SU-DHL-6 (cell line): ENCODE data around the gene BCL2.

Source experiments
- H2AFZ ChIP-seq: fragments of 200-600 bp; sonication (generic); 2 replicates; pipeline ENCODE4 v1.6.1; 2014; ENCODE audit warnings: low read depth, mild to moderate bottlenecking, moderate library complexity, mixed read lengths, antibody characterized with exemption, low read length; ENCODE audit not compliant: severe bottlenecking
- H3F3A ChIP-seq: fragments of 200-600 bp; shearing (Covaris generic); 2 replicates; pipeline ENCODE4 v1.6.0; 2016; ENCODE audit warnings: antibody characterized with exemption, mild to moderate bottlenecking; ENCODE audit not compliant: insufficient read depth
- H3K27ac ChIP-seq: fragments of 200-600 bp; sonication (generic); 2 replicates; pipeline ENCODE4 v1.5.1; 2016; ENCODE audit warnings: low read depth, mild to moderate bottlenecking, low read length, moderate library complexity, mixed read lengths
- H3K27me3 ChIP-seq: fragments of 200-600 bp; sonication (generic), shearing (Covaris generic); 2 replicates; pipeline ENCODE4 v1.6.0; 2014; ENCODE audit warnings: mild to moderate bottlenecking, low read length
- H3K36me3 ChIP-seq: fragments of 200-600 bp; sonication (generic); 2 replicates; pipeline ENCODE4 v1.6.1; 2014; ENCODE audit warnings: mild to moderate bottlenecking, low read length, mixed read lengths
- H3K4me2 ChIP-seq: fragments of 300-600, 200-600 bp; shearing (Covaris generic), sonication (generic); 2 replicates; pipeline ENCODE4 v1.6.0; 2014; ENCODE audit warnings: low read length, low read depth, mild to moderate bottlenecking; ENCODE audit not compliant: poor library complexity, severe bottlenecking
- H3K4me3 ChIP-seq: fragments of 200-600 bp; sonication (generic); 2 replicates; pipeline ENCODE4 v1.5.1; 2014; ENCODE audit warnings: antibody characterized with exemption, low read length, mild to moderate bottlenecking, mixed read lengths; ENCODE audit not compliant: insufficient read depth, poor library complexity, severe bottlenecking
- H3K79me2 ChIP-seq: fragments of 200-600 bp; sonication (generic); 2 replicates; pipeline ENCODE4 v1.6.1; 2014; ENCODE audit warnings: mild to moderate bottlenecking, low read length, moderate library complexity; ENCODE audit not compliant: insufficient read depth
- H3K9ac ChIP-seq: fragments of 200-600 bp; sonication (generic); 2 replicates; pipeline ENCODE4 v1.7.0; 2014; ENCODE audit warnings: mild to moderate bottlenecking, low read length
- H3K9me2 ChIP-seq: fragments of 200-600 bp; sonication (generic); replicated peaks from 2 replicates; pipeline ENCODE4 v1.6.1; 2014; ENCODE audit warnings: low read length; ENCODE audit not compliant: insufficient read depth
- H3K9me3 ChIP-seq: fragments of 200-600 bp; sonication (generic); 2 replicates; pipeline ENCODE4 v1.6.1; 2014; ENCODE audit warnings: low read length, mixed read lengths; ENCODE audit not compliant: insufficient read depth
- H4K20me1 ChIP-seq: fragments of 200-600 bp; sonication (generic); 2 replicates; pipeline ENCODE4 v1.6.1; 2014; ENCODE audit warnings: low read depth, mild to moderate bottlenecking, antibody characterized with exemption, low read length, moderate library complexity, mixed read lengths
- CTCF ChIP-seq: fragments of 200-600 bp; sonication (generic); IDR thresholded peaks from one replicate; pipeline ENCODE4 v1.5.1; 2017; ENCODE audit warnings: antibody characterized with exemption, mild to moderate bottlenecking, low read length, moderate library complexity; ENCODE audit not compliant: insufficient read depth, poor library complexity, severe bottlenecking
- EZH2phosphoT487 ChIP-seq: fragments of 200-600 bp; sonication (generic), shearing (Covaris generic); conservative IDR thresholded peaks from 2 replicates; pipeline ENCODE4 v1.6.1; 2018; ENCODE audit warnings: mild to moderate bottlenecking, antibody characterized with exemption, low read length, moderate library complexity, mixed read lengths

The BCL2 gene

GRCh38 chr18:63253428-63254372, 65.9 kb downstream of the BCL2 start:
- H3K27ac ChIP-seq, result no peak overlapping the region
- no peak overlapping the region for H2AFZ ChIP-seq
- no peak overlapping the region for H3K9ac ChIP-seq
- H3K9me2 ChIP-seq, result no peaks in the 10 kb centered on the region
- H3K9me3 ChIP-seq, result no peaks in the 10 kb centered on the region
- peaks cover 10% of the 10 kb centered on the region; the same call in 1 of the 2 replicates for H4K20me1 ChIP-seq
- peaks cover 87% of the 10 kb centered on the region for H3K79me2 ChIP-seq
- H3K36me3 ChIP-seq, result peaks cover 25% of the 10 kb centered on the region; the same call in 1 of the 2 replicates
- no peaks in the 10 kb centered on the region for H3K27me3 ChIP-seq
- no peak for TF ChIP-seq EZH2phosphoT487
- TF ChIP-seq CTCF, result no peak
- no peak overlapping the region for H3K4me3 ChIP-seq
- peaks cover 21% of the 10 kb centered on the region; the same call in 1 of the 2 replicates for H3F3A ChIP-seq
- no peak overlapping the region for H3K4me2 ChIP-seq

- H3K9ac ChIP-seq, result no peak overlapping the region
- H2AFZ ChIP-seq, result no peak overlapping the region
- peaks cover 22% of the 10 kb centered on the region; the same call in 1 of the 2 replicates for H3K36me3 ChIP-seq
Measured at GRCh38 chr18:63253014-63253413, 66.6 kb downstream of the BCL2 start.

GRCh38 chr18:63249771-63250170, 69.8 kb downstream of the BCL2 start:
- H2AFZ ChIP-seq, result no peak overlapping the region
- no peak overlapping the region for H3K4me3 ChIP-seq
- no peak overlapping the region for H3K27ac ChIP-seq
- peaks cover 13% of the 10 kb centered on the region; the same call in 1 of the 2 replicates for H3K36me3 ChIP-seq
- H3K9ac ChIP-seq, result no peak overlapping the region
- H3K27me3 ChIP-seq, result no peaks in the 10 kb centered on the region
- H3K9me2 ChIP-seq, result no peaks in the 10 kb centered on the region
- H4K20me1 ChIP-seq, result no peaks in the 10 kb centered on the region; the same call in 1 of the 2 replicates
- TF ChIP-seq CTCF, result no peak
- TF ChIP-seq EZH2phosphoT487, result no peak
- H3K79me2 ChIP-seq, result peaks cover 88% of the 10 kb centered on the region
- H3F3A ChIP-seq, result 0 out of 2 replicates have a peak, but pooled peaks cover 14% of the 10 kb centered on the region
- no peaks in the 10 kb centered on the region for H3K9me3 ChIP-seq
- H3K4me2 ChIP-seq, result no peak overlapping the region

More at GRCh38 chr18:63253014-63253413, 66.6 kb downstream of the BCL2 start:
- no peaks in the 10 kb centered on the region for H3K27me3 ChIP-seq
- peaks cover 10% of the 10 kb centered on the region; the same call in 1 of the 2 replicates for H4K20me1 ChIP-seq
- H3K79me2 ChIP-seq, result peaks cover 87% of the 10 kb centered on the region
- no peak overlapping the region for H3K4me3 ChIP-seq
- peaks cover 21% of the 10 kb centered on the region; the same call in 1 of the 2 replicates for H3F3A ChIP-seq
- no peak overlapping the region for H3K4me2 ChIP-seq
- H3K9me2 ChIP-seq, result no peaks in the 10 kb centered on the region
- TF ChIP-seq EZH2phosphoT487 (no peak), CTCF (no peak)
- H3K9me3 ChIP-seq, result no peaks in the 10 kb centered on the region
- no peak overlapping the region for H3K27ac ChIP-seq
